Adrenal gland (tissue), 5 donors: ENCODE data around the gene PCDH9.

Source experiments
- CTCF ChIP-seq, 6 experiments: fragments of 450-650 bp in 4 of 6; fragments of 200-600 bp in 2 of 6; sonication (generic) in 1 of 6; IDR thresholded peaks; 1 replicate in 5 of 6; 2 replicates in 1 of 6; pipeline versions ENCODE4 v1.5.1 to v1.8.0; 2016 to 2021; ENCODE audit warnings: antibody characterized with exemption in 6 of 6, mild to moderate bottlenecking in 2 of 6, moderate library complexity in 1 of 6
- POLR2A ChIP-seq, 2 donors: fragments of 450-650 bp; IDR thresholded peaks; one replicate each; pipeline ENCODE4 v1.6.1; 2017; ENCODE audit warnings: antibody characterized with exemption in 2 of 2, mild to moderate bottlenecking in 2 of 2, moderate library complexity in 1 of 2
- donor health status: DM: no; HTN: no; CAD: no.

GRCh38 chr13:66950666-66951065, 279.5 kb downstream of the PCDH9 start:
- no peak for TF ChIP-seq CTCF (IDR thresholded peaks at IDR 0.05)
- no peak for TF ChIP-seq POLR2A (IDR thresholded peaks at IDR 0.05)
